ENCODE measurements around the gene FCAMR. TPM values are rescaled to one million over a fixed set of nuclear protein-coding genes. Genes with fewer than 3 reads are reported as not detected.

Gene FCAMR
- total and polyA plus RNA-seq, 11 donors: not detected

- Histone ChIP-seq H3K9me3 (no peaks in the 10 kb centered on the region), H3K36me3 (no peaks in the 10 kb centered on the region), H3K27me3 (peaks cover 0 to 19% (median 0%) of the 10 kb centered on the region in 9 donors), H3K4me3 (no peak overlapping the region), H3K4me1 (peaks cover 0 to 60% (median 0%) of the 10 kb centered on the region in 12 donors), H3K27ac (no peak overlapping the region)
- DNase-seq (no peak), ATAC-seq (no peak)
- no peak for TF ChIP-seq CTCF (IDR thresholded peaks at IDR 0.05)
- no peak for TF ChIP-seq POLR2A (IDR thresholded peaks at IDR 0.05)
- 83 to 93% (median 88%) methylated on average over 2 of the region's 2 CpGs for WGBS, 4 donors
- intact Hi-C loops (cut with DNase I): no loop called here
Observed at GRCh38 chr1:206965781-206966180, 4.5 kb downstream of the FCAMR start.

- intact Hi-C loops (cut with DNase I): no loop called here
- TF ChIP-seq POLR2A (IDR thresholded peaks at IDR 0.05): no peak
- no peak for TF ChIP-seq CTCF (IDR thresholded peaks at IDR 0.05)
- 67 to 80% (median 74%) methylated on average over 1 of the region's 1 CpG for WGBS, 4 donors
- no peak overlapping the region for H3K4me3 ChIP-seq
- DNase-seq (no peak), ATAC-seq (no peak)
- H3K27ac ChIP-seq: no peak overlapping the region
- H3K9me3 ChIP-seq: no peaks in the 10 kb centered on the region
- H3K4me1 ChIP-seq: peaks cover 0 to 42% (median 0%) of the 10 kb centered on the region in 12 donors
- H3K36me3 ChIP-seq: no peaks in the 10 kb centered on the region
- peaks cover 0 to 6% (median 0%) of the 10 kb centered on the region in 9 donors for H3K27me3 ChIP-seq
Observed at GRCh38 chr1:206963740-206964139, 6.5 kb downstream of the FCAMR start.

GRCh38 chr1:206963119-206963712 lies 7.0 kb downstream of the FCAMR start:
- no peak overlapping the region for H3K27ac ChIP-seq
- peaks cover 0 to 6% (median 0%) of the 10 kb centered on the region in 9 donors for H3K27me3 ChIP-seq
- ATAC-seq (no peak), DNase-seq (no peak)
- 81 to 89% (median 84%) methylated on average over 5 of the region's 5 CpGs for WGBS, 4 donors
- H3K9me3 ChIP-seq: no peaks in the 10 kb centered on the region
- H3K36me3 ChIP-seq: no peaks in the 10 kb centered on the region
- peaks cover 0 to 37% (median 0%) of the 10 kb centered on the region in 12 donors for H3K4me1 ChIP-seq
- H3K4me3 ChIP-seq: no peak overlapping the region
- no peak for TF ChIP-seq CTCF (IDR thresholded peaks at IDR 0.05)
- TF ChIP-seq POLR2A (IDR thresholded peaks at IDR 0.05): no peak
- intact Hi-C loops (cut with DNase I): no loop called here

DNA sequence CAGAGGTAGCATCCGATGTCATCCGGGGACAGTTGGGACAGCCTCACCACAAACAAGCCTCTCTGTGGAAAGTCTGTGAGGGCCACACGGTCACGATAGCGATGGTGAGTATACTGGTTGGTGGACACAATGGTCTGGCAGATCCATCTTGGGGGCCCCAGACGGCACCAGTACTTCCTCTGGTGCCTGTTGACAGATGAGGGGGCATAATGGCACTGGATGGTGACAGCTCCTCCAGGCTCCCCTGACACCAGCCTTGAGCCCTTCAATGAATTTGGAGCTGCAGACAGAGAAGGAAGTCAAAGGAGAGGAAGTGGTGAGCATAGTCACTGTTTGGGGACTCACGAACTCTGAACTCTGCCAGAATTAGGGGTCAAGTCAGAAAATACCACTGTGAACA lies 8.0 kb downstream of the FCAMR start:
- H3K4me3 ChIP-seq: no peak overlapping the region
- WGBS, 4 donors: 84 to 92% (median 86%) methylated on average over 7 of the region's 7 CpGs
- no peak overlapping the region for H3K27ac ChIP-seq
- intact Hi-C loops (cut with DNase I): no loop called here
- DNase-seq (no peak), ATAC-seq (no peak)
- H3K9me3 ChIP-seq: no peaks in the 10 kb centered on the region
- TF ChIP-seq CTCF (IDR thresholded peaks at IDR 0.05) (no peak), POLR2A (IDR thresholded peaks at IDR 0.05) (no peak)
- peaks cover 0 to 6% (median 0%) of the 10 kb centered on the region in 9 donors for H3K27me3 ChIP-seq
- no peaks in the 10 kb centered on the region for H3K36me3 ChIP-seq
- peaks cover 0 to 27% (median 0%) of the 10 kb centered on the region in 12 donors for H3K4me1 ChIP-seq
